ENCODE measurements around the gene IP6K2.
"Not testable (repeated sequence)": the region's sequence is repeated elsewhere in the genome, so short reads cannot be mapped to it uniquely, and the experiment has no call there.

IP6K2 gene, protein sequence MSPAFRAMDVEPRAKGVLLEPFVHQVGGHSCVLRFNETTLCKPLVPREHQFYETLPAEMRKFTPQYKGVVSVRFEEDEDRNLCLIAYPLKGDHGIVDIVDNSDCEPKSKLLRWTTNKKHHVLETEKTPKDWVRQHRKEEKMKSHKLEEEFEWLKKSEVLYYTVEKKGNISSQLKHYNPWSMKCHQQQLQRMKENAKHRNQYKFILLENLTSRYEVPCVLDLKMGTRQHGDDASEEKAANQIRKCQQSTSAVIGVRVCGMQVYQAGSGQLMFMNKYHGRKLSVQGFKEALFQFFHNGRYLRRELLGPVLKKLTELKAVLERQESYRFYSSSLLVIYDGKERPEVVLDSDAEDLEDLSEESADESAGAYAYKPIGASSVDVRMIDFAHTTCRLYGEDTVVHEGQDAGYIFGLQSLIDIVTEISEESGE

DNA sequence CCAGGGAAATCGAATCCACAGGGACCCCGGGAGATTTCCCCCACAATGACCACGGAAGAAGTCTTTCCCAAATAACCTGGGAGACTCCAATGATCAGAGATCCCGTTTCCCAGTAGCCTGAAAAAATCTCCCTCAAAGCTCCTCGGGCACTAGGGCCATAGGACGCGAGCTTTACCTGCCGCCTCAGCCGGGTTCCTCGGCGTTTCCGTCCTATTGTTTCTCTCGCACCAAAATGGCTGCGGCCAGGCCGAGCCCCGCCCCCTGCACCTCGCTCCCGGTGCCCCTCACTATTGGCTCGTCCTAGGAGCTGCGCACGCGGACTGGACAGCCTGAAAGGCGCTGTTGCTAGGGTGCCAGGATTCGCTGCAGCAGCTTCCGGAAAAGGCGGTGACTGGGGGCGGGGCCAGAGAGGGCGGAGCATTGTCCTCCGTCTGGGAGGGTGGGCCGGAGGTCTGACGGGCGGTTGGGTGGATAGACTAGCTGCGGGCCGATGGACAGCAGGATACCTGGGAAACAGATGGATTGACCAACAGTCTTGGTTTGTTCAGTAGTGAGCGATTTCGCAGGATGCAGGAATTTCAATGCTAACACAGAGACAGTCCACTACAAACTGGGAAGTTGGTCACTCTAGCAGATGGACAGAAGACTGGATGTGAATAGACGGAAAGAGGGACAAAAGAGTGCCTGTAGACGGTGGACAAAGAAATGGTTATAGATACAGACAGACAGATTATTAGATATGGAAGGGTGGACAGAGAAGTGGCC is at the start of gene IP6K2:
Gene IP6K2 (minus strand): TSS at position 240 of the 765 bp plus-strand sequence. CDS start 21,930 bp downstream, outside the sequence.
- peak; percentile 99 for DNase-seq

DNA sequence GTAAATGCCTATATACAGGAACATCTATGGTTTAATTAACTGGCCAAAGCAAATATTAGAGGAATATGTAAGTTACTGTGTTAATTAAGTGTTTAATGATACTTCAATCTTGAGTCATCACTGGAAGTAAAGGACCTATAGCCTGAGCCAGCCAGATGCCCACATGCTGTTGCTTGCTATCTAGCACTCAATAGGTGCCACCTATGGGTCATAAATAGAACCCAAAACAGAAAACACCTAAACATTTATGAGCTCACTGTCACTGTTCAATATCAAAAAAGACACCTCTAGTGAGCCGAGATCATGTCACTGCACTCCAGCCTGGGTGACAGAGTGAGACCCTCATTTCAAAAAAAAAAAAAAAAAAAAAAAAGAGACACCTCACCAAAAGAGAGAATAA is 48.4 kb upstream of the IP6K2 start:
- no peak for DNase-seq

- DNase-seq, result no peak
These were observed 45.8 kb upstream of the IP6K2 start for GRCh38 chr3:48762816-48763215.

DNA sequence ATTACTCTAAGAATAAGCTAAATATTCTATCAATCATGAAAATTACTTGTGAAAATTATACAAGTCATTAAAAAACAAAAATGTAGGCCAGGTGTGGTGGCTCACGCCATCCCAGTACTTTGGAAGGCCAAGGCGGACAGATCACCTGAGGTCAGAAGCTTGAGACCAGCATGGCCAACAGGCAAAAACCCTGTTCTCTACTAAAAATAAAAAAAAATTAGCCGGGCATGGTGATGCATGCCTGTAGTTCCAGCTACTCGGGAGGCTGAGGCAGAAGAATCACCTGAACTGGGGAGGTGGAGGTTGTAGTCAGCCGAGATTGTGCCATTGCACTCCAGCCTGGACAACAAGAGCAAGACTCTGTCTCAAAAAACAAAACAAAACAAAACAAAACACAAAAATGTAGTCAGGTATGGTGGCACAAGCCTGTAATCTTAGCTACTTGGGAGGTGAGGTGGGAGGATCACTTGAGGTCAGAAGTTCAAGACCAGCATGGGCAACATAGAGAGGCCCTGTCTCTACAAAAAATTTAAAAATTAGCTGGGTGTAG is 43.0 kb upstream of the IP6K2 start:
- DNase-seq, result not testable (repeated sequence)

- DNase-seq, result not testable (repeated sequence)
These were observed 42.5 kb upstream of the IP6K2 start for GRCh38 chr3:48759531-48759930.

DNA sequence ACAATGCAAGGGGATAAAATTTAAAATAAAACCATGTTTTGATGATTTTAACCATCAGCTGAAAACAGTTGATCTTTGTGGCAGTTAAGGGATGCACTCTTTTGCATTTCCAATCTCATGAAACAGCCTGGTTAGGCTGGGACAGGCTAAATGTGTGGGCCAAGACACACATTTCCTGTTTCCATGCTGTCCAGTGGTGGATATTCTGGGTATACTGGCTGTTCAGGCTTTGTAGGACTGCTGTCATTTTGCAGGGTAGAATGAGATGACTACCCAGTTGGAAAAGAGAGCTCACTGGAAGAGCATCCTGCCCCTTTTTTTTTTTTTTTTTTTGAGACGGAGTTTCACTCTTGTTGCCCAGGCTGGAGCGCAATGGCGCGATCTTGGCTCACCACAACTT is 42.0 kb upstream of the IP6K2 start:
- no peak for DNase-seq

- DNase-seq, result no peak
These were observed 39.6 kb upstream of the IP6K2 start for GRCh38 chr3:48756640-48757039.

GRCh38 chr3:48750856-48751255 is 33.8 kb upstream of the IP6K2 start:
- no peak for DNase-seq

DNA sequence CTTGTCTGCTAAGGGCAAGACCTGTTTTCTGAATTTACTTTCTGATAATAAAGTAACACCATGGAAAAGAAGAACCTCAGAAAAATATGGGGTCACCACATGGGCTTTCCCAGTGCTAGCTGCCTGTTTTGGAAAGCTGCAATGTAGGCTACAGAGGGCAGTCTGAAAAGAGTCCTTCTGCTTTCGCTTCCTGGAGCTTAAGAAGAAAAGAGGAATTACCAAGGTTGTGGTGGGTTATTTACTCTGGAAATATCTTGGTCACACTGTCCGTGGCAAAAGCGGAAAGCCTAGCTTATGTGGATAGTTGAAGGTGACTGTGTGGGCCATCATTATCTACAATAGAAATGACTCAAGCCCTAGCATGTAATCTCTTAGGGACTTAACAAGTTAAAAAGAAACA is 31.7 kb upstream of the IP6K2 start:
- DNase-seq, result peak; percentile 4

- DNase-seq, result no peak
These were observed 30.7 kb upstream of the IP6K2 start for GRCh38 chr3:48747706-48748105.

- no peak for DNase-seq
These were observed 30.1 kb upstream of the IP6K2 start for GRCh38 chr3:48747015-48747615.

DNA sequence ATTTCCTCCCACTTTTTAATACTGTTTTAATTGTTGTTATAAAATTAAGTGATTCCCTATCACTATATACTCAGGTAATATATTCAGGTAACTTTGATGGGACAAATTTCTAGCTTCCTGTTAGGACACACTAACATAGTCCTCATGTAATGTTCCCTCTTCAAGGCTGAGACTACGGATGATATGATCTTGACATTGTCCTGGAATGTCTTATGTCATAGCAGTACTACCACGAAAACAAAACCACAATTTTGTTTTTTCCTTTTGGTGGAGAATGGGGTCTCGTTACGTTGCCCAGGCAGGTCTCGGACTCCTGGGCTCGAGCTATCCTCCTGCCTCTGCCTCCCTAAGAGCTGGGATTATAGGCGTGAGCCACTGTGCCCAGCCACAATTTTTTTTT is 26.8 kb upstream of the IP6K2 start:
- peak; percentile 11 for DNase-seq

DNA sequence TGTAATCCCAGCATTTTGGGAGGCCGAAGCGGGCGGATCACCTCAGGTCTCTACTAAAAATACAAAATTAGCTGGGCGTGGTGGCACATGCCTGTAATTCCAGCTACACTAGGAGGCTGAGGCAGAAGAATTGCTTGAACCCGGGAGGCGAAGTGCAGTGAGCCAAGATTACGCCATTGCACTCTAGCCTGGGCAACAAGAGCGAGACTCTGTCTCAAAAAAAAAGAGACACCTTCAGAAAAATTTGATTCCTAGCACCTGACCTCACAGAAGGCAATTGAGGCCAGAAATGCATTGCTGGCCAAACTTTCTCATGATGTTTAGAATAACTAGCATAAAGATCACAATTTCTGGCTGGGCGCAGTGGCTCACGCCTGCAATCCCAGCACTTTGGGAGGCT is 24.2 kb upstream of the IP6K2 start:
- not testable (repeated sequence) for DNase-seq

- DNase-seq, result peak; percentile 82
These were observed 23.2 kb upstream of the IP6K2 start for GRCh38 chr3:48739955-48740823.

DNA sequence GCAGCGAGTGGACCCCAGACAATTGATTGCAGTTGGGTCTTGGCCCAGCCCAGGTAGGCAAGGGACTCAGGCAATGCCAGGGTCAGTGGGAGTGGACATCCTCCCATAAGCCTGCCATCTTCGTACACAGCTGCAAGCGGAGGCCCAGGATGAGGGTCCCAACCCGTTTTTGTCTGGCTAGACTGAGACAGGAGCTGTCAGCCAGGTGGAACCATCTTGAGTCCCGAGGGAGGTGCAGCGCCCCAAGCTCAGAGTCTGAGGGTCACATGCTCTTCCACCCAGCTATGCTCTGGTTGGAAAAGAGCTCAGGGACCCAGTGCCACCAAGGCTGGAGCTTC is 22.6 kb upstream of the IP6K2 start:
- DNase-seq, result no peak

GRCh38 chr3:48738926-48739616 is 22.1 kb upstream of the IP6K2 start:
- DNase-seq, result no peak

- no peak for DNase-seq
These were observed 21.1 kb upstream of the IP6K2 start for GRCh38 chr3:48738144-48738536.

DNA sequence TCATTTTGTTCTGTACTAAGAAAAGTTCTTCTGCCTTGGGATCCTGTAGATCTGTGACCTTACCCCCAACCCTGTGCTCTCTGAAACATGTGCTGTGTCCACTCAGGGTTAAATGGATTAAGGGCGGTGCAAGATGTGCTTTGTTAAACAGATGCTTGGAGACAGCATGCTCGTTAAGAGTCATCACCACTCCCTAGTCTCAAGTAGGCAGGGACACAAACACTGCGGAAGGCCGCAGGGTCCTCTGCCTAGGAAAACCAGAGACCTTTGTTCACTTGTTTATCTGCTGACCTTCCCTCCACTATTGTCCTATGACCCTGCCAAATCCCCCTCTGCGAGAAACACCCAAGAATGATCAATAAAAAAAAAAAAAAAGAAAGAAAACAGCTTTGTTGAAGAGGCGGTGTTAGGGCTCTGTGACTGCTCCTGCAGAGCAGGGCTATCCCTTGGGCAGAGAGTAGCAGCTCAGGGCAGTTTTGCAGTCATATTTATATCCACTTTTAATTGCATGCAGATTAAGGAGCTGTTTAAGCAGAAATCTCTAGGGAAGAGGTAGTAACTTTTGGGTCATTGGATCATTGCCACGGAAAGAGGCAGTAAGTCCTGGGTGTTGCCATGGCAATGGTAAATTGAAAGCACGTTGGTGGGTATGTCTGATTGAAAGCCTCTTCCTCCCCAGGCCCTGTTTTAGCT is 18.2 kb upstream of the IP6K2 start:
- peak; percentile 4 for DNase-seq

- not testable (repeated sequence) for DNase-seq
These were observed 17.5 kb upstream of the IP6K2 start for GRCh38 chr3:48734541-48734940.

DNA sequence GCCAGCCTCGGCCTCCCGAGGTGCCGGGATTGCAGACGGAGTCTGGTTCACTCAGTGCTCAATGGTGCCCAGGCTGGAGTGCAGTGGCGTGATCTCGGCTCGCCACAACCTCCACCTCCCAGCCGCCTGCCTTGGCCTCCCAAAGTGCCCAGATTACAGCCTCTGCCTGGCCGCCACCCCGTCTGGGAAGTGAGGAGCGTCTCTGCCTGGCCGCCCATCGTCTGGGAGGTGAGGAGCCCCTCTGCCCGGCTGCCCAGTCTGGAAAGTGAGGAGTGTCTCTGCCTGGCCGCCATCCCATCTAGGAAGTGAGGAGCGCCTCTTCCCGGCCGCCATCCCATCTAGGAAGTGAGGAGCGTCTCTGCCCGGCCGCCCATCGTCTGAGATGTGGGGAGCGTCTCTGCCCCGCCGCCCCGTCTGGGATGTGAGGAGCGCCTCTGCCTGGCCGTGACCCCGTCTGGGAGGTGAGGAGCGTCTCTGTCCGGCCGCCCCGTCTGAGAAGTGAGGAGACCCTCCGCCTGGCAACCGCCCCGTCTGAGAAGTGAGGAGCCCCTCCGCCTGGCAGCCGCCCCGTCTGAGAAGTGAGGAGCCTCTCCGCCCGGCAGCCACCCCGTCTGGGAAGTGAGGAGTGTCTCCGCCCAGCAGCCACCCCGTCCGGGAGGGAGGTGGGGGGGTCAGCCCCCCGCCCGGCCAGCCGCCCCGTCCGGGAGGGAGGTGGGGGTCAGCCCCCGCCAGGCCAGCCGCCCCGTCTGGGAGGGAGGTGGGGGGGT is 16.9 kb upstream of the IP6K2 start:
- not testable (repeated sequence) for DNase-seq

Data from OCI-M1 (cell line).